Fibroblast of mammary gland (primary cell): ENCODE data around the gene SMPD3.

Source experiments
- DNase-seq: peaks from one replicate; pipeline ENCODE4 v3.0.0-alpha.2; 2010; ENCODE audit warnings: low read depth
- H3K4me3 ChIP-seq: 2 replicates; pipeline ENCODE4 v1.5.1; 2011; ENCODE audit warnings: low read depth, mild to moderate bottlenecking, low read length, moderate library complexity; ENCODE audit not compliant: control insufficient read depth
- CTCF ChIP-seq: conservative IDR thresholded peaks from 2 replicates; pipeline ENCODE4 v1.5.1; 2011; ENCODE audit warnings: low read depth, low read length, inconsistent platforms; ENCODE audit not compliant: control insufficient read depth, insufficient read depth

Gene SMPD3

GRCh38 chr16:68427649-68428303 lies 20.5 kb downstream of the SMPD3 start:
- H3K4me3 ChIP-seq, result no peak overlapping the region
- no peak for TF ChIP-seq CTCF
- DNase-seq, result no peak

- peak; percentile 14 for DNase-seq
- TF ChIP-seq CTCF, result no peak
- no peak overlapping the region for H3K4me3 ChIP-seq
These were observed 22.0 kb downstream of the SMPD3 start for GRCh38 chr16:68426347-68426652.

GRCh38 chr16:68425498-68426346 lies 22.6 kb downstream of the SMPD3 start:
- DNase-seq, result no peak
- no peak for TF ChIP-seq CTCF
- no peak overlapping the region for H3K4me3 ChIP-seq

- H3K4me3 ChIP-seq, result no peak overlapping the region
- no peak for TF ChIP-seq CTCF
- DNase-seq, result no peak
These were observed 24.5 kb downstream of the SMPD3 start for GRCh38 chr16:68423771-68424170.

GRCh38 chr16:68422396-68422960 lies 25.8 kb downstream of the SMPD3 start:
- no peak for DNase-seq
- H3K4me3 ChIP-seq, result no peak overlapping the region
- TF ChIP-seq CTCF, result no peak

- H3K4me3 ChIP-seq, result no peak overlapping the region
- TF ChIP-seq CTCF, result no peak
- DNase-seq, result no peak
These were observed 27.2 kb downstream of the SMPD3 start for GRCh38 chr16:68421076-68421475.
